ENCODE data around the gene CNTNAP1.

DNA sequence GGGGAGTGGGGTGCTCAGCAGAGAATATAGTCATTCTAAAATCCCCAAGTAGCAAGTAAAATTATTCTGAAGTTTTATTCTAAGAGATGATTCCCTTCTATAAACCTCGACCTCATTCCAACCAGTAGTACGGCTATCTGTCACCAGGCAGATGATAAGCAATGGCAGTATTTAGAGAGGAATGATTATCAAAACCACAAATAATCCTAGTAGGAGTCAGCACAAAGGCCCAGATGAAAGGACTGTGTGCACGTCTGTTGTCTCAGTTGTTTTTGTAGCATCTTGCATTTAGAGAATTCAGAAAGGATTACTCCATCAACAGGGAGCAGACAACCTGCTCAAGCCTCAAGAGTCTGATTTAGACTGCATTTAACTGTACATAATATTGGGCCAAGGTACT is 41.3 kb downstream of the CNTNAP1 start:
- TF ChIP-seq POLR2A (IDR thresholded peaks at IDR 0.05): no peak
- TF ChIP-seq, protein P1, sequence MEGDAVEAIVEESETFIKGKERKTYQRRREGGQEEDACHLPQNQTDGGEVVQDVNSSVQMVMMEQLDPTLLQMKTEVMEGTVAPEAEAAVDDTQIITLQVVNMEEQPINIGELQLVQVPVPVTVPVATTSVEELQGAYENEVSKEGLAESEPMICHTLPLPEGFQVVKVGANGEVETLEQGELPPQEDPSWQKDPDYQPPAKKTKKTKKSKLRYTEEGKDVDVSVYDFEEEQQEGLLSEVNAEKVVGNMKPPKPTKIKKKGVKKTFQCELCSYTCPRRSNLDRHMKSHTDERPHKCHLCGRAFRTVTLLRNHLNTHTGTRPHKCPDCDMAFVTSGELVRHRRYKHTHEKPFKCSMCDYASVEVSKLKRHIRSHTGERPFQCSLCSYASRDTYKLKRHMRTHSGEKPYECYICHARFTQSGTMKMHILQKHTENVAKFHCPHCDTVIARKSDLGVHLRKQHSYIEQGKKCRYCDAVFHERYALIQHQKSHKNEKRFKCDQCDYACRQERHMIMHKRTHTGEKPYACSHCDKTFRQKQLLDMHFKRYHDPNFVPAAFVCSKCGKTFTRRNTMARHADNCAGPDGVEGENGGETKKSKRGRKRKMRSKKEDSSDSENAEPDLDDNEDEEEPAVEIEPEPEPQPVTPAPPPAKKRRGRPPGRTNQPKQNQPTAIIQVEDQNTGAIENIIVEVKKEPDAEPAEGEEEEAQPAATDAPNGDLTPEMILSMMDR (IDR thresholded peaks at IDR 0.05): no peak
